Transverse colon (tissue), 3 donors: ENCODE results near the gene HOXD3.

Experiments used
- CTCF ChIP-seq, 5 experiments: fragments of 200-600 bp in 3 of 5; fragments of 450-650 bp in 2 of 5; sonication (generic) in 3 of 5; IDR thresholded peaks; 1 replicate in 2 of 5; 2 replicates in 3 of 5; pipeline ENCODE4 v1.5.1; 2016 to 2017; ENCODE audit warnings: antibody characterized with exemption in 5 of 5, inconsistent platforms in 3 of 5, mild to moderate bottlenecking in 2 of 5, moderate library complexity in 1 of 5
- POLR2A ChIP-seq: fragments of 450-650 bp; IDR thresholded peaks from one replicate; pipeline ENCODE4 v1.6.1; 2016; ENCODE audit warnings: antibody characterized with exemption, mild to moderate bottlenecking, moderate library complexity

- TF ChIP-seq CTCF (IDR thresholded peaks at IDR 0.05), result peak; percentile 86 to 97 (median 94)
- no peak for TF ChIP-seq POLR2A
Observed at GRCh38 chr2:176126929-176127773, 30.0 kb upstream of the HOXD3 start.
